Left ventricle myocardium inferior (tissue), 1 donor: ENCODE measurements around the gene PTGIS. TPM values are rescaled to one million over a fixed set of nuclear protein-coding genes. Genes with fewer than 3 reads are reported as not detected.

Source experiments
- DNase-seq: peaks from one replicate; pipeline ENCODE4 v3.0.0-alpha.2; 2020
- H3K27ac ChIP-seq: fragments of 200-600 bp; replicated peaks from 2 replicates; pipeline ENCODE4 v1.8.0; 2021
- H3K27me3 ChIP-seq: fragments of 200-600 bp; 2 replicates; pipeline ENCODE4 v1.8.0; 2021; ENCODE audit warnings: low read depth
- H3K36me3 ChIP-seq: fragments of 200-600 bp; 2 replicates; pipeline ENCODE4 v1.8.0; 2021
- H3K4me1 ChIP-seq: fragments of 200-600 bp; 2 replicates; pipeline ENCODE4 v1.8.0; 2021
- H3K4me3 ChIP-seq: fragments of 200-600 bp; 2 replicates; pipeline ENCODE4 v1.8.0; 2021; ENCODE audit warnings: mild to moderate bottlenecking, moderate library complexity
- H3K9me3 ChIP-seq: fragments of 200-600 bp; replicated peaks from 2 replicates; pipeline ENCODE4 v1.8.0; 2021
- intact Hi-C: fragments of 100-400 bp; cut with micrococcal nuclease; formaldehyde crosslinking; loops from one replicate; pipeline ENCODE4 v1.11.0; 2022
- total RNA-seq: library from RNA; stranded (reverse); fragmentation: NEBNext Ultra II Directional; extraction: Animal tissue kit (Norgen Biotek cat#: 25700); gene quantifications from one replicate; pipeline ENCODE4 v1.2.1, GENCODE V29; 2021
- TF ChIP-seq, protein P1 (sequence below): fragments of 200-600 bp; IDR thresholded peaks from 2 replicates; pipeline ENCODE4 v1.8.0; 2021; ENCODE audit warnings: antibody characterized with exemption, mild to moderate bottlenecking, borderline replicate concordance
- donor health status: DM: no; HTN: yes; CAD: no; lungs with severe emphysema.

PTGIS gene
- total RNA-seq, 1 donor from 2014 or later, result 26.3 TPM

DNA sequence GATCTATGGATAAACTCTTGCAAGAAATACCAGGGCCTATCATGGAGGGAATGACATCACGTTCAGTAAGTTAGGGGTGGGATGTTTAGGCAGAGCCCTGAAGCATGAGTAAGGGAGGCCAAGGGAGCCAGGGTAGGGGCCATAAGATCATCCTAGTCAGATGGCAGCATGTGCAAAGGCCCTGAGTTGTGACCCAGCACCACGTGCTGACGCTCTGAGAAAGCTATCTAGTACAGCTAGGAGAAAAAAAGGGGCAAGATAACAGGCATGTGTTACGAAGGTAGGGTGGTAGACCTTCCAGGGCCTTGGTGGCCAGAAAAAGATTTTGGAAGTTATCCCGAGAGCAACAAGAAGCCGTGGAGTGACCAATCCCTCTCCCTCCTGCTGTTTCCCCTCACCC is 107.8 kb downstream of the PTGIS start:
- TF ChIP-seq, protein P1, sequence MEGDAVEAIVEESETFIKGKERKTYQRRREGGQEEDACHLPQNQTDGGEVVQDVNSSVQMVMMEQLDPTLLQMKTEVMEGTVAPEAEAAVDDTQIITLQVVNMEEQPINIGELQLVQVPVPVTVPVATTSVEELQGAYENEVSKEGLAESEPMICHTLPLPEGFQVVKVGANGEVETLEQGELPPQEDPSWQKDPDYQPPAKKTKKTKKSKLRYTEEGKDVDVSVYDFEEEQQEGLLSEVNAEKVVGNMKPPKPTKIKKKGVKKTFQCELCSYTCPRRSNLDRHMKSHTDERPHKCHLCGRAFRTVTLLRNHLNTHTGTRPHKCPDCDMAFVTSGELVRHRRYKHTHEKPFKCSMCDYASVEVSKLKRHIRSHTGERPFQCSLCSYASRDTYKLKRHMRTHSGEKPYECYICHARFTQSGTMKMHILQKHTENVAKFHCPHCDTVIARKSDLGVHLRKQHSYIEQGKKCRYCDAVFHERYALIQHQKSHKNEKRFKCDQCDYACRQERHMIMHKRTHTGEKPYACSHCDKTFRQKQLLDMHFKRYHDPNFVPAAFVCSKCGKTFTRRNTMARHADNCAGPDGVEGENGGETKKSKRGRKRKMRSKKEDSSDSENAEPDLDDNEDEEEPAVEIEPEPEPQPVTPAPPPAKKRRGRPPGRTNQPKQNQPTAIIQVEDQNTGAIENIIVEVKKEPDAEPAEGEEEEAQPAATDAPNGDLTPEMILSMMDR, result no peak
- no peak overlapping the region for H3K27ac ChIP-seq
- H3K4me3 ChIP-seq, result no peak overlapping the region
- intact Hi-C loops, result no loop called here
- no peaks in the 10 kb centered on the region for H3K36me3 ChIP-seq
- H3K4me1 ChIP-seq, result no peaks in the 10 kb centered on the region
- peaks cover 16% of the 10 kb centered on the region for H3K27me3 ChIP-seq
- DNase-seq, result no peak
- H3K9me3 ChIP-seq, result no peaks in the 10 kb centered on the region

DNA sequence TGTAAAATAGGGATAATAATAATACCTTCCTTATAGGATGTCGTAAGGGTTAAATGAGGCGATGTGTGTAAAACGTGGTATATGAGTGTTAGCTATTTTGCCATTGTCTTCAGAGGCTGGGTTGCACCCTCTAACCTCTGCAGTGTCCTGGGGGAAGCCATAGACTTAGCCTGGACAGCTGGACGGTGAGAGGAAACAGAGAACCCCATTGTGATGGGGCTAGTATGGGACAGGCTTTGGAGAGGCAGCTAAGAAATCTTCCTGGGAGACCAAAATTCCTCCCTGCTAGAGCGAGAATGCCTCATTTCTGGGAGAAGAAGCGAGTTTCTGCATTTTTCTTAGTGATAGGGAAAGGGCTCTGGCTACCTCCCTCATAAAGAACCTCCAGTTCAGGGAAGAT is 108.3 kb downstream of the PTGIS start:
- Histone ChIP-seq H3K27ac (no peak overlapping the region), H3K4me3 (no peak overlapping the region), H3K9me3 (no peaks in the 10 kb centered on the region), H3K36me3 (no peaks in the 10 kb centered on the region), H3K27me3 (peaks cover 16% of the 10 kb centered on the region), H3K4me1 (no peaks in the 10 kb centered on the region)
- intact Hi-C loops, result no loop called here
- TF ChIP-seq, protein P1, result no peak
- DNase-seq, result no peak

DNA sequence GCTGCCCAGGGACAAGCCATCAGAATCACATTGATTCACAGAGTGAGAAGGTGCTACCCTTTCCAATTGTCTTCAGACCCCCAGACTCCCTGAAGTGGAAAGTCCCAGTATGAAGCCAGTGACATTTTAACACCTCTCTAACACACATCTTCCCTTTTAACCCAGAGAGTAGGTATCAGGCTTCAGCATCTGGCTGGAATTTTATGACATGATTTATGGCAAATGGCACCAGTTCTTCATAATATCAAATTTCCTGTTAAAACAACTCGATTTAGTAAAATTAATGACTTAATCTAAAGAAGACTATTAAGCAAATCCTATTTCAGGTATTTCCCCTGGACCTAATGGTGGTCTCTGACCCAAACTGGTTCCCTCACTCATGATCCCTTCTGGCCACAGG is 110.5 kb downstream of the PTGIS start:
- Histone ChIP-seq H3K9me3 (no peaks in the 10 kb centered on the region), H3K4me3 (no peak overlapping the region), H3K36me3 (no peaks in the 10 kb centered on the region), H3K27ac (no peak overlapping the region), H3K4me1 (peaks cover 6% of the 10 kb centered on the region), H3K27me3 (peaks cover 22% of the 10 kb centered on the region)
- TF ChIP-seq, protein P1, result no peak
- DNase-seq, result no peak
- intact Hi-C loops, result no loop called here

DNA sequence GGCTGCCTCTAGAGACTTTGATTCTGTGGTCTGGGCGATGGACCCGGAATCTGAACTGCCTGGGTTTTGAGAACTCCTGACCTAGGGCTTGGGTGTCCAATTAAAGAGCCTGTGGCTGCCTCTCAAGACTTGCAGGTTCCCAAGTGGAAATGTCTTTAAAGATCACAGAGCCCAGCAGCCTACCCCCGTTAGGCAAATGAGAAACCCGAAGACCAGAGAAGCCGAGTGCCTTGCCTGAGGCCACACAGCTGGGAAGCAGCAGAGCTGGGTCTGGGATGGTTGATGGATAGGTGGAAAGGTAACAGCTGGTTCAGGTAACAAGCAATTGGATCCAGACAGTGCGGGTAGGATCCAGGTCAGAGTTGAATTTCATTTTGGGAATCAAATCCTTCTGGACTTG is 111.3 kb downstream of the PTGIS start:
- Histone ChIP-seq H3K4me1 (peaks cover 14% of the 10 kb centered on the region), H3K36me3 (no peaks in the 10 kb centered on the region), H3K4me3 (no peak overlapping the region), H3K27ac (no peak overlapping the region), H3K9me3 (no peaks in the 10 kb centered on the region), H3K27me3 (peaks cover 29% of the 10 kb centered on the region)
- TF ChIP-seq, protein P1, result no peak
- intact Hi-C loops, result no loop called here
- DNase-seq, result no peak

DNA sequence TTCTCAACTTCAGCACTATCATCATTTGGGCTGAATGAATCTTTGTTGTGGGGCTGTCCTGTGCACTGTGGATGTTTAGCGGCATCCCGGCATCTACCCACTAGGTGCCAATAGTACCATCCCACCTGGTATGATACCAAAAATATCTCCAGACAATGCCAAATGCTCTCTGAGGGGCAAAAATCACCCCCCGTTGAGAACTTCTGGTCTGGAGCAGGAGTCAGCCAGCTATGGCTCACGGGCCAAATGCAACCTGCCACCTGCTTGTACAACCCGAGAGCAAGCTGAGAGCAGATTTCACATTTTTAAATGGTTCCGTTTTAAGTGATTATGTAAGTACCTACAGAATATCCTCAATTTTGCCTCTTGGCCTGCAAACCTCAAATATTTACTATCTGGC is 112.2 kb downstream of the PTGIS start:
- H3K9me3 ChIP-seq, result no peaks in the 10 kb centered on the region
- H3K4me1 ChIP-seq, result peaks cover 17% of the 10 kb centered on the region
- H3K27me3 ChIP-seq, result peaks cover 29% of the 10 kb centered on the region
- DNase-seq, result no peak
- intact Hi-C loops, result no loop called here
- H3K27ac ChIP-seq, result no peak overlapping the region
- no peak overlapping the region for H3K4me3 ChIP-seq
- no peaks in the 10 kb centered on the region for H3K36me3 ChIP-seq
- TF ChIP-seq, protein P1, result no peak

Other genes with a start within 250 kb of the PTGIS start
- 0.77 TPM for gene KCNB1, start 85.5 kb downstream of the PTGIS start, total RNA-seq
- gene B4GALT5, start 145.7 kb upstream of the PTGIS start, total RNA-seq, result 31.0 TPM
- 4.6 TPM for gene SLC9A8, start 244.7 kb upstream of the PTGIS start, total RNA-seq